ENCODE results near the gene FOXO3B.
"Not testable (repeated sequence)": the region's sequence is repeated elsewhere in the genome, so short reads cannot be mapped to it uniquely, and the experiment has no call there.

Gene FOXO3B

GRCh38 chr17:18661924-18662624 is 20.0 kb downstream of the FOXO3B start:
- not testable (repeated sequence) for DNase-seq (ENCODE audit: insufficient read length, low spot score)
- peak; percentile 81 for FAIRE-seq

GRCh38 chr17:18650094-18650493 is 32.0 kb downstream of the FOXO3B start:
- not testable (repeated sequence) for DNase-seq (ENCODE audit: insufficient read length, low spot score); FAIRE-seq

- DNase-seq (ENCODE audit: insufficient read length, low spot score); FAIRE-seq: not testable (repeated sequence)
Observed at GRCh38 chr17:18644291-18644690, 37.8 kb downstream of the FOXO3B start, which contains the start of gene TBC1D28. Gene TBC1D28 (minus strand): TSS chr17:18644391. CDS start chr17:18641352, 3,039 bp downstream.

GRCh38 chr17:18643124-18643523 is 39.0 kb downstream of the FOXO3B start:
- FAIRE-seq: peak; percentile 76
- DNase-seq (ENCODE audit: insufficient read length, low spot score): not testable (repeated sequence)

- DNase-seq (ENCODE audit: insufficient read length, low spot score); FAIRE-seq: not testable (repeated sequence)
Observed at GRCh38 chr17:18638357-18638756, 43.8 kb downstream of the FOXO3B start.

GRCh38 chr17:18636237-18636636 is 45.9 kb downstream of the FOXO3B start:
- FAIRE-seq; DNase-seq (ENCODE audit: insufficient read length, low spot score): not testable (repeated sequence)

- FAIRE-seq: not testable (repeated sequence)
Observed at GRCh38 chr17:18635773-18636172, 46.3 kb downstream of the FOXO3B start.

GRCh38 chr17:18634550-18635263 is 47.4 kb downstream of the FOXO3B start:
- not testable (repeated sequence) for DNase-seq (ENCODE audit: insufficient read length, low spot score); FAIRE-seq

More at GRCh38 chr17:18635773-18636172, 46.3 kb downstream of the FOXO3B start:
- DNase-seq (ENCODE audit: insufficient read length, low spot score): not testable (repeated sequence)

Measured in H54 (cell line).